Measurements from ENCODE around the gene DACT3.

Gene DACT3

GRCh38 chr19:46665072-46665471 is 4.1 kb upstream of the DACT3 start:
- no peak for DNase-seq

GRCh38 chr19:46661735-46662592 is 982 bp upstream of the DACT3 start:
- DNase-seq: peak; percentile 68

DNA sequence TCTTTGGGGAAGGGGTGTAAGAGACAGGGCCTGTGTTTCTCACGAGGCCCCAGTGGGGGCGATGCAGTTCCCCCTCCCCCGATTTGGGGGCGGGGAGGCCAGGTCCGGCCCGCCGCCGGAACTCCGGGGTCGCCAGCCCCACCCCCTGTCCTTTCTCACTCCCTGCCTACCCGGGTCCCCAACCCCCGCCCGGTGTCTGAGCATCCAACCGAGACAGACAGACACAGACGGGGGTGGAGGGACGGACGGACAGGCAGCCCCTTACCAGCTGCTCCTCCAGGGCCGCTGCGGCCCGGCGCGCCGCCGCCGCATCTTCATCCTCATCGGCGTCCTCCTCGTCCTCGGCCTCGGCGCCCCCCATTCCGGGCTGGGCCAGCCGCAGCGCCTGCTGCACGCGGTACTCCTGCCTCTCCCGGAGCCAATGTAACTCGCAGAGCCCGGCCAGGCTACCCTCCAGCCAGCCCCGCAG is 397 bp downstream of the DACT3 start:
- no peak for DNase-seq

GRCh38 chr19:46660008-46660517 is 919 bp downstream of the DACT3 start:
- DNase-seq: no peak

DNA sequence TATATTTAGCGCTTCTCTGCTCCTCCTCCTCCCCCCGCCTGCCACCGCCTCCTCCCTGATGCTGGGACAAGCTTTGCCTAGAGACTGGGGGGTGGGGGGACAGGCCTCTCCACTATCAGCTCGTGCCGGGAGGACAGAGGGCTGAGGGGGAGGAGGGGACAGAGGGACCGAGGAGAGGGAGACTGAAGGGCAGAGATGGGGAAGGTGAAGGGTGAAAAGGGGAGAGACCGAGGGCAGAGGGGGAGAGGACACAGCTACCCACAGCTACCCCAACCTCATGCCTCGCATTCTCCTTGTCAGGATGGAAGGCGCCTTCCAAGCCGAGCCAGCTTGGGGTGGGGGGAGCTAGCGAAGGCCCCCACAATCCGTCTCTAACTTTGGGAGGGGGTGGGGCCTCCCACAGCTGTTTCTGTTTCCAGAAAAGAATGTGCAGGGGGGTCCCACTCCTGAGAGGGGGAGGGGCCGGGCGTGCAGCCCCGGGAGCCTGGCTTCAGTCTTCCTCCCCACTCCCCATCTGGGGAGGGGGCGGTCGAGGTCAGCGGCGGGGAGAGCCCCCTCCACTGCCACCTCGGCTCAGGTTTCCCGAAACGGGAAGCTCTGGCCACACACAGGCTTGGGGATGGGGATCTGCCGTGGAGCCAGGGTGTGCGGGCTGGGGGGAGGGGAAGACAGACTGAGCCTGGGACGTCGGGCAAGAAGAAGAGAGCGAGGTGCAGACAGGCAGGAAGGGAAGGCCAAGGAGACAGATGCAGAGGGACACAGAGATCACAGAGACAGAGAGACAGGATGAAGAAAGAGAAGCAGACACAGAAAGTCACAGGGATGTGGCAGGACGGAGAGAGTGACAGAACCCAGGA is 1.6 kb downstream of the DACT3 start:
- no peak for DNase-seq

DNA sequence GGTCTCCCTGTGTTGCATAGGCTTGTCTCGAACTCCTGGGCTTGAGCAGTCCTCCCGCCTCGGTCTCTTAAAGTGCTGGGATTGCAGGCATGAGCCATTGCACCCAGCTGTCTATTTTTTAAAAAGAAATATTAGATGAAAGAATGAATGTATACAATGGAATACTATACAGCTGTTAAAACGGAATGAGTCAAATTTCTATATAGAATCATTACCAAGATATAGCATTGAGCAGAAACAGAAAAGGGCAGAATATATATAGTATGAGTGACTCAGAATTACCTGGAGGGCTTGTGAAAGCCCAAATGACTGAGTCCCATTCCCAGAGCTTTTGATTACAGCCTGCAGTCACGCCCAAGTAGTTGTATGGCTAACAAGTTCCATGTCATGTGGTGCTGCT is 4.4 kb downstream of the DACT3 start:
- no peak for DNase-seq

- no peak for DNase-seq
Measured at GRCh38 chr19:46654621-46655152, 6.3 kb downstream of the DACT3 start.

DNA sequence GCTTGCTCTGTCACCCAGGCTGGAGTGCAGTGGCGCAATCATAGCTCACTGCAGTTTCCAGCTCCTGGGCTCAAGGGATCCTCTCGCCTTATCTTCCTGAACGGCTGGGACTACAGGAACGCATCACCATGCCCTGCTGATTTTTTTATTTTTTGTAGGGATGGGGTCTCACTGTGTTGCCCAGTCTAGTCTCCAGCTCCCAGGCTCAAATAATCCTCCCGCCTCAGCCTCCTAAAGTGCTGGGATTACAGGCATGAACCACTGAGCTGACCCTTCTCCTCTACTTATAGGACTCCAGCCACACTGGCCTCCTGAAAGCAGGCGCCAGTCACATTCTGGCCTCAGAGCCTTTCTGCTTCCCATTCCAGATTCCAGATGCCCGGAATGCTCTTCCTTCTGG is 10.5 kb downstream of the DACT3 start:
- no peak for DNase-seq

DNA sequence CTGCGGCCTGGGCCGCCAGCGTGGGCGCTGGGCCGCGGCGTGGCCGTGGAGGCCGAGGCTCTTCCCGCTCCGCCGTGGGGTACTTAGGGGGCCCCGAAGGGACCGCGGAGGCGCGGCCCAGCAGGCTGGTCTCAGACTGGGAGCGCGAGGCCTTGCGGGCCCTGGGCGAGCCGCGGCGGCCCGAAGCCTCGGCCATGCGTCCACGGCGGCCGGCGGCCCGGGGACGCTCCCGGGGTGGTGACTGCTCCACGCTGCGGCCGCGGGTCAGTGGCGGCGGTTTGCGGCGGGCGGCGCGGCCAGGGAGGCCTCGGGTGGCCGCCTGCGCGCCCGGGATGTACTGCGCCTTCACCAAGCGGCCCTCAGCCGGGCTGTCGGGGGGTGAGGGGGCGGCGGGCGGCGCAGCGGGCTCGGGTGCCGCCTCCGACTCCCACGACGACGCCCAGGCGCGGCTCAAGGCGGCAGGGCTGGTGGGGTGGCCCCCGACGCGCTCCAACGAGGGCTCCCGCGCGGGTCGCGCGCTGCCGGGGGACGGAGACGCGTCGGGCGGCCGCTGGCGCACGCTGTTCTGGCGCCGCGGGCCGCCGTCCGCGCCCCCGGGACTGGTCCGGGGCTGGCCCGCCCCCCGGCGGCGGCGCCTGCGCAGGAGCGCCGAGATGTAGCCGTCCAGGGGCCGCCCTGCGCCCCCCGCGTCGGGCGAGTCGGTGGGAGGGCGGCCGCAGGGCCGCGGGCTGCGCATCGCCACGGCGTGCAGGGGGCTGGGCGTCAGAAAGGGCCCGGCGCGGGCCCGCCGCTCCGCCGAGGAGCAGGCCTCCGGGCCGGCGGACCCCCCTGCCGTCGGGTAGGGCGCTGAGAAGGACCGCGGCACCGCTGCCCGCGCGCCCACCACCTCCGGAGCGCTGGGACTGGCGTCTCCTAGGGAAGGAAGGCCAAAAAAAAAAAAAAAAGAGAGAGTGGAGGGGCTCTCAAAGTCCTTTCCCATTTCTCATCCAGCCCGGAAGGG is 11.7 kb downstream of the DACT3 start:
- no peak for DNase-seq

GRCh38 chr19:46648060-46648960 is 12.7 kb downstream of the DACT3 start:
- no peak for DNase-seq

- no peak for DNase-seq
Measured at GRCh38 chr19:46646402-46646801, 14.6 kb downstream of the DACT3 start.

DNA sequence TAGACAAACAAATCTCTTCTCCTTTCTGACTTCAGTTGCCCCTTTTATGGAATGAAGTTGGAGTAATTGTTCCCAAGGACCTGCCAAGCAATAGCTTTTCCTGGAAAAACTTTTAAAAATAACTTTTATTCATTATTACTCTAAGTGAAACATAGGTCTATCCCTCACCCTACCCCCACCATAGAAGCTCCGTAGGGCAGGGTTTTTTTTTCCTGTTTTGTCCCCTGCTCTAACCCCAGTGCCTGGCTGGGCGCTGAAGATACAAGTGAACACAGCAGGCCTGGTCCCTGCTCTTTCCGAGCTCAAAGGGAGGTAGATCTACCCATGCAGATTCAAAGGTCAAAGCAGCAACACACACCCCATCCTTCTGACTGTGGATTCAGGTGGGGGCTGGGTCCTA is 16.3 kb downstream of the DACT3 start:
- DNase-seq: no peak

- no peak for DNase-seq
Measured at GRCh38 chr19:46640656-46641055, 20.3 kb downstream of the DACT3 start.

GRCh38 chr19:46639358-46640182 is 21.4 kb downstream of the DACT3 start:
- DNase-seq: no peak

DNA sequence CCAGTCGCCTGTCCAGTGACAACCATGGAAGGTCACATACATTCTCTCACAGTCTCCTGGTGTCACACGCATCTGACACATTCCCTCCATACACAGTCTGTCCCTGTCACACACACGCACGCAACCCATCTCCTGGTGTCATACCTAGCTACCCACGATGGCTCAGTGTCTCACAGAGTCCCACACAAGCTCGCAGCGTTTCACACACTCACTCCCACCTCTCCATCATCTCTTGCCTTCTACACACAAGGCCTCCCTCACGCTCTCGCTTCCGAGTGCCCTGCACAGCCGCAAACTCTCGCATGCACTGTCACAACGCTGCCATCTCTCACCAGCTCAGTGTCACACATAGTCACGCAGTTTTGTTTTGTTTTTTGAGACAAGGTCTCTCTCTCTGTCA is 23.8 kb downstream of the DACT3 start:
- DNase-seq: no peak

DNA sequence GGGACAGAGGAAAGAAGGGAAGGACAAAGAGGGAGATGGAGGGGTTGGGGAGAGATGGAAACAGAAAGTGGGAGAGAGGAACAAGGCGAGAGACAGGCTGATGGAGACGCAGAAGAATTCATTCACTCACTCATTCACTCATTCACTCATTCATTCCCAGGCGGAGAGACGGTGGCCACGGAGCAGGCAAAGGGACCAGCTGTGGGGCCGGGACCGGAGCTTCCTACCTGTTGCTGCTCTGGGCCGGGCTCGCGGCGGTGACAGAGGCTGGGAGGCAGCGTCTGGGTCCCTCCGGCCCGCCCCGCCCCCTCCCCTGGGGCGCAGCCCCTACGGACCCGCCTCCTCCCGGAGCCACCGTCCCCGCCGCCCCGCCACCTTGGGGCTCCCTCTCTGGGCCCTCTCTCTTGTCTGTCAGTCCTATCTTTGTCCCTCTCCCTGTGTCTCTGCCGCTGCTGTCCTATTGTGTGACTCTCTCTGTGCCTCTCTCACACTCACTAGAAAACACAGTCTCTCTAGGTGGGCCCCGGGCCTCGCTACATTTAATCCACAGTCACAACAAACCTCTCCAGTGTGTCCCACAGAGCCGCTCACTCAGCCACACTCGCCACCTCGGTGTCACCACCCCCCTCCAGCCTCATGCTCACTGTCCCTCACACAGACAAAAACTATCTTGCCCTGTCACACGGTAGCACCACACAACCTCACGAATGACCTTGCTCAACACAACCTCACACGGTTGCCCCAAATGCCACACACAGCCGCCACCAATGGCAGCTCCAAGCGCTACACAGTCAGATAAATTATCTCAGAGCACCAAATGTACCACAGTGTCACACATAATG is 24.8 kb downstream of the DACT3 start, which contains the start of gene GNG8:
GNG8 (minus strand) TSS at position 283 of the 842 bp plus-strand sequence. CDS start 1,520 bp downstream, outside the sequence.
- DNase-seq: peak; percentile 21

DNA sequence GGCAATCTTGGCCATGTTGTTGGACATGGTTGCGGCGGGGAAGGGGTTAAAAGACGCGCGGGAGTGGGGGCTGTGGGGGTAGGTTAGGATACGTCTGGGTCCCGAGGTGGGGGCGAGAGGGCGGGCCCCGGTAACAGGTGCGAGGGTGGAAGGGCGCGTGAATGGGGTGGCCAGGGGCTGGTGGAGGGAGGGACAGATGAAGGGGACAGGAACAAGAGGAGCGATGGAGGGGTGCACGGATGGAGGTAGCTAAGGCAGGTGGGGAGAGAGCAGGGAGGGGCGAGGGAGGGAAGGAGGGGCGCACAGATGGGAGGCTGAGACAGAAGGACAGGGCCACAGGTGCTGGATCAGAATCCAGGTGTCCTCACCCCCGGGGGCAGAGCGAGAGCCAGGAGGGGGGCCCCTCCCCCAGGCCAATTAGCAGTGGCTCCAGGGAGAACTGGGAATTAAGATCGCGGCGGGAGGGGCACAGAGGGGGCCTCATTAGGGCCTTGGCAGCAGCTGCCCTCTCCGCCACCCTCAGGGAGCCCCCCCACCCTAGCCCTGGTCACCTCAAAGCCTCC is 26.2 kb downstream of the DACT3 start:
- DNase-seq: no peak

GRCh38 chr19:46634045-46634655 is 26.8 kb downstream of the DACT3 start:
- peak; percentile 89 for DNase-seq
